KMS-11 (cell line): ENCODE results near the gene BICRA.
"Not testable (repeated sequence)": the region's sequence is repeated elsewhere in the genome, so short reads cannot be mapped to it uniquely, and the experiment has no call there.

ENCODE experiments used
- H2AFZ ChIP-seq: fragments of 200-600 bp; sonication (generic); 2 replicates; pipeline ENCODE4 v1.6.1; 2016; ENCODE audit warnings: antibody characterized with exemption, mixed run types, low read depth
- H3K27ac ChIP-seq: fragments of 200-600 bp; sonication (generic); 2 replicates; pipeline ENCODE4 v1.6.1; 2016; ENCODE audit warnings: mild to moderate bottlenecking, mixed run types
- H3K27me3 ChIP-seq: fragments of 200-600 bp; sonication (generic); 2 replicates; pipeline ENCODE4 v1.6.1; 2017; ENCODE audit warnings: mild to moderate bottlenecking, low read depth, mixed run types, moderate library complexity; ENCODE audit not compliant: insufficient read depth
- H3K36me3 ChIP-seq: fragments of 200-600 bp; sonication (generic); 2 replicates; pipeline ENCODE4 v1.6.1; 2017; ENCODE audit warnings: mild to moderate bottlenecking, mixed run types; ENCODE audit not compliant: insufficient read depth
- H3K4me1 ChIP-seq: fragments of 200-600 bp; sonication (generic); 2 replicates; pipeline ENCODE4 v1.6.1; 2016; ENCODE audit warnings: mild to moderate bottlenecking, low read depth, mixed run types; ENCODE audit not compliant: poor library complexity, severe bottlenecking
- H3K4me2 ChIP-seq: fragments of 200-600 bp; sonication (generic); 2 replicates; pipeline ENCODE4 v1.7.0; 2016; ENCODE audit warnings: mild to moderate bottlenecking, mixed run types
- H3K4me3 ChIP-seq: fragments of 200-600 bp; sonication (generic); IDR thresholded peaks from 2 replicates; pipeline ENCODE4 v1.6.1; 2017; ENCODE audit warnings: low read depth, low read length, mixed read lengths; ENCODE audit not compliant: insufficient read depth
- H3K79me2 ChIP-seq: fragments of 200-600 bp; sonication (generic); 2 replicates; pipeline ENCODE4 v1.6.1; 2016; ENCODE audit warnings: low read depth, mixed run types; ENCODE audit not compliant: insufficient read depth
- H3K9ac ChIP-seq: fragments of 200-600 bp; sonication (generic); 2 replicates; pipeline ENCODE4 v1.6.1; 2016; ENCODE audit warnings: mild to moderate bottlenecking, mixed run types
- H4K20me1 ChIP-seq: fragments of 200-600 bp; sonication (generic); 2 replicates; pipeline ENCODE4 v1.6.1; 2016; ENCODE audit warnings: mild to moderate bottlenecking, mixed run types; ENCODE audit not compliant: insufficient read depth
- TF ChIP-seq, protein P1 (sequence below): fragments of 200-600 bp; sonication (generic); conservative IDR thresholded peaks from 2 replicates; pipeline ENCODE4 v1.6.1; 2017; ENCODE audit warnings: low read depth, mild to moderate bottlenecking, antibody characterized with exemption, low read length, moderate library complexity, mixed read lengths

The BICRA gene

DNA sequence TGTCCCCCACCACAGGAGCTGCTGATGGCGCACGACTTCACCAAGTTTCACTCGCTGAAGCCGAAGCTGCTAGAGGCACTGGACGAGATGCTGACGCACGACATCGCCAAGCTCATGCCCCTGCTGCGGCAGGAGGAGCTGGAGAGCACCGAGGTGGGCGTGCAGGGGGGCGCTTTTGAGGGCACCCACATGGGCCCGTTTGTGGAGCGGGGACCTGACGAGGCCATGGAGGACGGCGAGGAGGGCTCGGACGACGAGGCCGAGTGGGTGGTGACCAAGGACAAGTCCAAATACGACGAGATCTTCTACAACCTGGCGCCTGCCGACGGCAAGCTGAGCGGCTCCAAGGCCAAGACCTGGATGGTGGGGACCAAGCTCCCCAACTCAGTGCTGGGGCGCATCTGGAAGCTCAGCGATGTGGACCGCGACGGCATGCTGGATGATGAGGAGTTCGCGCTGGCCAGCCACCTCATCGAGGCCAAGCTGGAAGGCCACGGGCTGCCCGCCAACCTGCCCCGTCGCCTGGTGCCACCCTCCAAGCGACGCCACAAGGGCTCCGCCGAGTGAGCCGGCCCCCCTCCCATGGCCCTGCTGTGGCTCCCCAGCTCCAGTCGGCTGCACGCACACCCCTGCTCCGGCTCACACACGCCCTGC is 132.1 kb downstream of the BICRA start:
- no peak overlapping the region for H3K4me3 ChIP-seq
- no peak overlapping the region for H3K27ac ChIP-seq
- H3K4me2 ChIP-seq: no peak overlapping the region
- H4K20me1 ChIP-seq: no peaks in the 10 kb centered on the region
- peaks cover 2% of the 10 kb centered on the region for H3K79me2 ChIP-seq
- H3K36me3 ChIP-seq: no peaks in the 10 kb centered on the region
- TF ChIP-seq, protein P1, sequence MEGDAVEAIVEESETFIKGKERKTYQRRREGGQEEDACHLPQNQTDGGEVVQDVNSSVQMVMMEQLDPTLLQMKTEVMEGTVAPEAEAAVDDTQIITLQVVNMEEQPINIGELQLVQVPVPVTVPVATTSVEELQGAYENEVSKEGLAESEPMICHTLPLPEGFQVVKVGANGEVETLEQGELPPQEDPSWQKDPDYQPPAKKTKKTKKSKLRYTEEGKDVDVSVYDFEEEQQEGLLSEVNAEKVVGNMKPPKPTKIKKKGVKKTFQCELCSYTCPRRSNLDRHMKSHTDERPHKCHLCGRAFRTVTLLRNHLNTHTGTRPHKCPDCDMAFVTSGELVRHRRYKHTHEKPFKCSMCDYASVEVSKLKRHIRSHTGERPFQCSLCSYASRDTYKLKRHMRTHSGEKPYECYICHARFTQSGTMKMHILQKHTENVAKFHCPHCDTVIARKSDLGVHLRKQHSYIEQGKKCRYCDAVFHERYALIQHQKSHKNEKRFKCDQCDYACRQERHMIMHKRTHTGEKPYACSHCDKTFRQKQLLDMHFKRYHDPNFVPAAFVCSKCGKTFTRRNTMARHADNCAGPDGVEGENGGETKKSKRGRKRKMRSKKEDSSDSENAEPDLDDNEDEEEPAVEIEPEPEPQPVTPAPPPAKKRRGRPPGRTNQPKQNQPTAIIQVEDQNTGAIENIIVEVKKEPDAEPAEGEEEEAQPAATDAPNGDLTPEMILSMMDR: no peak
- no peak overlapping the region for H2AFZ ChIP-seq
- H3K27me3 ChIP-seq: peaks cover 19% of the 10 kb centered on the region
- H3K4me1 ChIP-seq: peaks cover 12% of the 10 kb centered on the region
- no peak overlapping the region for H3K9ac ChIP-seq

- no peak overlapping the region for H3K27ac ChIP-seq
- TF ChIP-seq, protein P1: no peak
Measured at GRCh38 chr19:47741544-47742140, 132.7 kb downstream of the BICRA start.

GRCh38 chr19:47742634-47743033 is 133.7 kb downstream of the BICRA start:
- Histone ChIP-seq H3K27ac (no peak overlapping the region), H2AFZ (peak overlapping the region; percentile 88; the same call in 1 of the 2 replicates), H3K27me3 (peaks cover 11% of the 10 kb centered on the region; the same call in 1 of the 2 replicates), H3K4me3 (no peak overlapping the region), H3K79me2 (peaks cover 19% of the 10 kb centered on the region), H3K4me2 (no peak overlapping the region), H4K20me1 (no peaks in the 10 kb centered on the region), H3K4me1 (peaks cover 25% of the 10 kb centered on the region), H3K9ac (no peak overlapping the region), H3K36me3 (no peaks in the 10 kb centered on the region)
- TF ChIP-seq, protein P1: no peak

More at GRCh38 chr19:47741544-47742140, 132.7 kb downstream of the BICRA start:
- Histone ChIP-seq H3K4me1 (peaks cover 19% of the 10 kb centered on the region), H3K27me3 (peaks cover 13% of the 10 kb centered on the region; the same call in 1 of the 2 replicates), H2AFZ (no peak overlapping the region), H3K9ac (no peak overlapping the region), H3K79me2 (peaks cover 9% of the 10 kb centered on the region), H4K20me1 (no peaks in the 10 kb centered on the region), H3K4me3 (no peak overlapping the region), H3K36me3 (no peaks in the 10 kb centered on the region), H3K4me2 (no peak overlapping the region)

DNA sequence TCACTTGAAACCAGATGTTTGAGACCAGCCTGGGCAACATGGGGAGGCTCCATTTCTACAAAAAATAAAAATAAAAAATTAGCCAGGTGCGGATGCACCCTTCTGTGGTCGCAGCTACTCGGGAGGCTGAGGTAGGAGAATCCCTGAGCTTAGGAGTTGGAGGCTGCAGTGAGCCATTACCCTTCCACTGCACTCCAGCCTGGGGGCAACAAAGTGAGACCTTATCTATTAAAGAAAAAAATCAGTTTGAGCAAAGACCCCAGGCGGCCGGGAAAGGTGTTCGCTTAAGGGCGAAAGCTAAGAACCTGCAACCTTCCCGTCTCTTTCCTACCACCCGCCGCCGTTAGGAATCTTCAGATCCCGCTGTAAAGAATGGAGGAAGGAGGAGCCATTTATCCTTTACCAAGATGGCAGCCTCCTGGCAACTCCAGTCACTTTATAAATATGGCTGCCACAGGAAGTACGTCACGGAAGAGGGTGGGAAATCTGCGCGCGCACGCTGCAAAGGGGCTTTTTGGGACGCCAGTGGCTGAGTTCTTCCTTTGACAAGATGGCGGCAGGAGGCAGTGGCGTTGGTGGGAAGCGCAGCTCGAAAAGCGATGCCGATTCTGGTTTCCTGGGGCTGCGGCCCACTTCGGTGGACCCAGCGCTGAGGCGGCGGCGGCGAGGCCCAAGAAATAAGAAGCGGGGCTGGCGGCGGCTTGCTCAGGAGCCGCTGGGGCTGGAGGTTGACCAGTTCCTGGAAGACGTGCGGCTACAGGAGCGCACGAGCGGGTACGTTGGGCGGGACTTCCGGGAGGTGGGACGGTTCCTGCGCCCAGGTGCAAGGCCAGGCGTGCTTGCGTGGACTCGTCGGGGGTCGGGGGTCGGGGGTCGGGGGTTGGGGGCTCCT is 136.3 kb downstream of the BICRA start, which contains the start of gene NOP53:
Gene NOP53, plus strand, starts transcription at position 537 of the 892 bp plus-strand sequence. Its CDS starts 14 bp downstream, at position 551.
- H3K27ac ChIP-seq: peak within 1 kb of the TSS; percentile 97
- H2AFZ ChIP-seq: peak within 1 kb of the TSS; percentile 92

DNA sequence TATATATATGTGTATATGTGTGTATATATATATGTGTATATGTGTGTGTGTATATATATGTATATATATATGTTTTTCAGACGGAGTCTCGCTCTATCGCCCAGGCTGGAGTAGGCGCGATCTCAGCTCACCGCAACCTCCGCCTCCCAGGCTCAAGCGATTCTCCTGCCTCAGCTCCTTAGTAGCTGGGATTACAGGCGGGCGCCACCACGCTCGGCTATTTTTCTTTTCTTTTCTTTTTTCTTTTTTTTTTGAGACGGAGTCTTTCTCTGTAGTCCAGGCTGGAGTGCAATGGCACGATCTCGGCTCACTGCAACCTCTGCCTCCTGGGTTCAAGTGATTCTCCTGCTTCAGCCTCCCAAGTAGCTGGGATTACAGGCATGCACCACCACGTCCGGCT is 137.2 kb downstream of the BICRA start:
- H3K9ac ChIP-seq: peak overlapping the region; percentile 99
- not testable (repeated sequence) for H3K4me3 ChIP-seq, H4K20me1 ChIP-seq, H2AFZ ChIP-seq, H3K36me3 ChIP-seq, H3K27me3 ChIP-seq
- peak overlapping the region; percentile 97; the same call in 1 of the 2 replicates for H3K27ac ChIP-seq
- peak overlapping the region; percentile 98 for H3K4me2 ChIP-seq
- peaks cover 38% of the 10 kb centered on the region for H3K79me2 ChIP-seq
- H3K4me1 ChIP-seq: peaks cover 25% of the 10 kb centered on the region

More for the DNA sequence above, 136.3 kb downstream of the BICRA start, which contains the start of gene NOP53:
- Histone ChIP-seq H3K27me3 (no peaks in the 10 kb centered on the region; the same call in 1 of the 2 replicates), H3K36me3 (peaks cover 9% of the 10 kb centered on the region; the same call in 1 of the 2 replicates), H3K9ac (peak within 1 kb of the TSS; percentile 99), H3K4me1 (peaks cover 25% of the 10 kb centered on the region), H3K4me3 (no peak within 1 kb of the TSS), H3K79me2 (peaks cover 38% of the 10 kb centered on the region), H3K4me2 (peak within 1 kb of the TSS; percentile 98), H4K20me1 (no peaks in the 10 kb centered on the region)
- TF ChIP-seq, protein P1: no peak
